ENCODE results near the gene PPP2R5A.

Gene PPP2R5A

DNA sequence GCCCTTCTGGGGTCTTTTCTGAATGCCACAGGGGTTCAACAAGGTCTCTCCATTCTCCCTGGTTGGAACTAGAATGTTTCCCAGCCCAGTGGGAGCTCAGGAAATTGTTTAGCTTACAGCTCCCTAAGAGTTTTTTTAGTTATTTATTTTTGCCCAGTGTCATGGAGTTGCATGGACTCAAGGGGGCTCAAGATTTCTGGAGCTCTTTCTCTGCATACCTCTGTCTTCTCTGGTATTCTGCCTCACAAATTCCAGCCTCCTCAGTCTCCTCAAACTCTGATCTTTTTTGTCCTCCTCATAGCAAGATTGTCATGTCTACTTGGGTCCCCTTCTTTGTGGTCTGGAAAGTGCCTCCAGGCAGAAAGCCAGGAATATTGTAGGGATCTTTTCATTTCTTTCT lies 15.9 kb upstream of the PPP2R5A start:
- Histone ChIP-seq H3K27me3 (ENCODE audit: insufficient read depth, low read length) (no peaks in the 10 kb centered on the region), H2AFZ (ENCODE audit: low read length) (no peak overlapping the region), H3K4me3 (ENCODE audit: low read depth, low read length, poor library complexity, severe bottlenecking) (no peak overlapping the region), H3K4me1 (ENCODE audit: insufficient read depth, low read length, severe bottlenecking) (peaks cover 5% of the 10 kb centered on the region), H3K36me3 (ENCODE audit: insufficient read depth, low read length) (no peaks in the 10 kb centered on the region), H3K9me3 (ENCODE audit: low read length) (no peaks in the 10 kb centered on the region), H3K9me2 (ENCODE audit: low read depth, low read length) (no peaks in the 10 kb centered on the region), H3K9ac (ENCODE audit: low read length) (no peak overlapping the region), H3K79me2 (ENCODE audit: insufficient read depth, low read length) (no peaks in the 10 kb centered on the region), H3F3A (ENCODE audit: insufficient read depth, low read length) (no peaks in the 10 kb centered on the region), H3K27ac (ENCODE audit: low read depth, low read length, poor library complexity, severe bottlenecking) (no peak overlapping the region), H3K4me2 (ENCODE audit: low read length) (no peak overlapping the region), H4K20me1 (ENCODE audit: insufficient read depth, low read length) (no peaks in the 10 kb centered on the region)
- TF ChIP-seq CTCF (IDR thresholded peaks at IDR 0.05; ENCODE audit: low read length) (no peak), EZH2 (IDR thresholded peaks at IDR 0.05; ENCODE audit: borderline replicate concordance, low read length) (no peak)

DNA sequence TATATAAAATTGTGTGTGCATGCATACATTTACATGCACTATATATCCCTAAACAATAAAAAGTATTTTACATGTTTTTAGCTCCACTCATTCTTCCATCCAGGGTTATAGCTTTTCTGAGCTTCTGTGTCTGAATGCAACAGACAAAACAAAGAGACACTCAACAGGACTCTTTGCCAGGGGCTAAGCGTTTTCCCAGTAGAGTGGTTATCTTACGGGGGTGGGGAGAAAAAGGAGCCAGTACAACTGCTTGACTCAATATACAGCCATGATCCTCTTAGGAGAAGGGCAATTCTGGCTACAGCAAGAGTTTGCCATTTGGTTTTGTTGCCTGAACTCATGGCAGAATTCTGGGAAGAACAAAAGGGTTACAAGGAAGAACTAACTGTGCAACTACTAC lies 14.6 kb upstream of the PPP2R5A start:
- Histone ChIP-seq H3K4me2 (ENCODE audit: low read length) (no peak overlapping the region), H3K9ac (ENCODE audit: low read length) (no peak overlapping the region), H3K27ac (ENCODE audit: low read depth, low read length, poor library complexity, severe bottlenecking) (no peak overlapping the region), H3K27me3 (ENCODE audit: insufficient read depth, low read length) (no peaks in the 10 kb centered on the region), H3K9me3 (ENCODE audit: low read length) (no peaks in the 10 kb centered on the region), H2AFZ (ENCODE audit: low read length) (no peak overlapping the region), H4K20me1 (ENCODE audit: insufficient read depth, low read length) (no peaks in the 10 kb centered on the region), H3K4me1 (ENCODE audit: insufficient read depth, low read length, severe bottlenecking) (peaks cover 5% of the 10 kb centered on the region), H3K79me2 (ENCODE audit: insufficient read depth, low read length) (no peaks in the 10 kb centered on the region), H3K36me3 (ENCODE audit: insufficient read depth, low read length) (no peaks in the 10 kb centered on the region), H3F3A (ENCODE audit: insufficient read depth, low read length) (no peaks in the 10 kb centered on the region), H3K9me2 (ENCODE audit: low read depth, low read length) (no peaks in the 10 kb centered on the region), H3K4me3 (ENCODE audit: low read depth, low read length, poor library complexity, severe bottlenecking) (no peak overlapping the region)
- no peak for TF ChIP-seq EZH2 (IDR thresholded peaks at IDR 0.05; ENCODE audit: borderline replicate concordance, low read length)
- TF ChIP-seq CTCF (IDR thresholded peaks at IDR 0.05; ENCODE audit: low read length) = no peak

GRCh38 chr1:212271234-212271633 lies 14.0 kb upstream of the PPP2R5A start:
- Histone ChIP-seq H4K20me1 (ENCODE audit: insufficient read depth, low read length) (no peaks in the 10 kb centered on the region), H3K27ac (ENCODE audit: low read depth, low read length, poor library complexity, severe bottlenecking) (no peak overlapping the region), H3K4me1 (ENCODE audit: insufficient read depth, low read length, severe bottlenecking) (peaks cover 5% of the 10 kb centered on the region), H3K27me3 (ENCODE audit: insufficient read depth, low read length) (no peaks in the 10 kb centered on the region), H3K9me2 (ENCODE audit: low read depth, low read length) (no peaks in the 10 kb centered on the region), H3F3A (ENCODE audit: insufficient read depth, low read length) (no peaks in the 10 kb centered on the region), H3K79me2 (ENCODE audit: insufficient read depth, low read length) (no peaks in the 10 kb centered on the region), H3K4me2 (ENCODE audit: low read length) (no peak overlapping the region), H3K9ac (ENCODE audit: low read length) (no peak overlapping the region), H3K4me3 (ENCODE audit: low read depth, low read length, poor library complexity, severe bottlenecking) (no peak overlapping the region), H2AFZ (ENCODE audit: low read length) (no peak overlapping the region), H3K36me3 (ENCODE audit: insufficient read depth, low read length) (no peaks in the 10 kb centered on the region), H3K9me3 (ENCODE audit: low read length) (no peaks in the 10 kb centered on the region)
- no peak for TF ChIP-seq CTCF (IDR thresholded peaks at IDR 0.05; ENCODE audit: low read length)
- no peak for TF ChIP-seq EZH2 (IDR thresholded peaks at IDR 0.05; ENCODE audit: borderline replicate concordance, low read length)
